Mesenchymal stem cell (in vitro differentiated cells and primary cell): ENCODE data around the gene ST7.

Experiments
- DNase-seq: peaks from one replicate; pipeline ENCODE4 v3.0.0-alpha.2; 2013
- H2AFZ ChIP-seq: one replicate; pipeline ENCODE4 v1.6.1; 2013; ENCODE audit warnings: low read depth, mild to moderate bottlenecking, control low read depth, inconsistent platforms, low read length, moderate library complexity
- H2AK5ac ChIP-seq: 2 replicates; pipeline ENCODE4 v1.6.1; 2013; ENCODE audit warnings: low read length, moderate library complexity, mild to moderate bottlenecking, inconsistent platforms; ENCODE audit not compliant: severe bottlenecking
- H2BK120ac ChIP-seq: one replicate; pipeline ENCODE4 v1.6.1; 2013; ENCODE audit warnings: low read depth, mild to moderate bottlenecking, inconsistent platforms, low read length, moderate library complexity
- H2BK12ac ChIP-seq, 2 experiments: one replicate each; pipeline ENCODE4 v1.6.1; 2013; ENCODE audit warnings: inconsistent platforms in 2 of 2, low read length in 2 of 2, mild to moderate bottlenecking in 2 of 2, moderate library complexity in 2 of 2, control low read depth in 1 of 2
- H2BK15ac ChIP-seq: one replicate; pipeline ENCODE4 v1.6.1; 2013; ENCODE audit warnings: mild to moderate bottlenecking, low read depth, inconsistent platforms; ENCODE audit not compliant: poor library complexity, severe bottlenecking
- H2BK5ac ChIP-seq: 2 replicates; pipeline ENCODE4 v1.6.1; 2013; ENCODE audit warnings: low read depth, mild to moderate bottlenecking, low read length, control low read depth, inconsistent platforms; ENCODE audit not compliant: poor library complexity, severe bottlenecking
- H3K14ac ChIP-seq, 2 experiments: one replicate each; pipeline ENCODE4 v1.6.1; 2013; ENCODE audit warnings: inconsistent platforms in 2 of 2, low read length in 2 of 2, control low read depth in 1 of 2, mild to moderate bottlenecking in 1 of 2, moderate library complexity in 1 of 2
- H3K18ac ChIP-seq, 2 experiments: one replicate each; pipeline ENCODE4 v1.6.1; 2013; ENCODE audit warnings: inconsistent platforms in 2 of 2, low read length in 2 of 2, control low read depth in 1 of 2, low read depth in 1 of 2, mild to moderate bottlenecking in 1 of 2
- H3K23ac ChIP-seq, 2 experiments: one replicate each; pipeline ENCODE4 v1.6.1; 2013; ENCODE audit warnings: inconsistent platforms in 2 of 2, low read length in 2 of 2, mild to moderate bottlenecking in 2 of 2, moderate library complexity in 2 of 2, control low read depth in 1 of 2
- H3K27ac ChIP-seq: 2 replicates; pipeline ENCODE4 v1.5.1; 2013; ENCODE audit warnings: mild to moderate bottlenecking, moderate library complexity, low read length, control low read depth, inconsistent platforms; ENCODE audit not compliant: poor library complexity, severe bottlenecking
- H3K27me3 ChIP-seq, 2 experiments: 2 replicates each; pipeline versions ENCODE4 v1.6.1 to v1.7.0; 2013; ENCODE audit warnings: low read length in 2 of 2, mild to moderate bottlenecking in 2 of 2, moderate library complexity in 2 of 2, control low read depth in 1 of 2, inconsistent platforms in 1 of 2; ENCODE audit not compliant: control insufficient read depth in 1 of 2, insufficient read depth in 1 of 2
- H3K36me3 ChIP-seq, 2 experiments: 2 replicates each; pipeline versions ENCODE4 v1.6.1 to v1.7.0; 2013; ENCODE audit warnings: low read length in 2 of 2, control low read depth in 1 of 2, inconsistent platforms in 1 of 2, low read depth in 1 of 2, mild to moderate bottlenecking in 1 of 2; ENCODE audit not compliant: insufficient read depth in 2 of 2, control insufficient read depth in 1 of 2
- H3K4ac ChIP-seq, 2 experiments: one replicate each; pipeline ENCODE4 v1.6.1; 2013; ENCODE audit warnings: inconsistent platforms in 2 of 2, low read length in 2 of 2, mild to moderate bottlenecking in 2 of 2, moderate library complexity in 2 of 2, control low read depth in 1 of 2, low read depth in 1 of 2
- H3K4me1 ChIP-seq: 2 replicates; pipeline ENCODE4 v1.6.1; 2013; ENCODE audit warnings: low read depth, low read length, control low read depth; ENCODE audit not compliant: control insufficient read depth, insufficient read depth
- H3K4me2 ChIP-seq: 2 replicates; pipeline ENCODE4 v1.6.1; 2013; ENCODE audit warnings: low read length, mild to moderate bottlenecking, inconsistent platforms; ENCODE audit not compliant: poor library complexity, severe bottlenecking
- H3K4me3 ChIP-seq, 2 experiments: 2 replicates each; pipeline versions ENCODE4 v1.5.1 to v1.7.0; 2013; ENCODE audit warnings: low read length in 2 of 2, mild to moderate bottlenecking in 2 of 2, control low read depth in 1 of 2, low read depth in 1 of 2; ENCODE audit not compliant: insufficient read depth in 1 of 2
- H3K79me1 ChIP-seq: replicated peaks from 2 replicates; pipeline ENCODE4 v1.6.1; 2013; ENCODE audit warnings: mild to moderate bottlenecking, control low read depth, low read length, inconsistent platforms; ENCODE audit not compliant: poor library complexity, severe bottlenecking
- H3K9ac ChIP-seq: 2 replicates; pipeline ENCODE4 v1.7.0; 2013; ENCODE audit warnings: mild to moderate bottlenecking, low read length, moderate library complexity
- H3K9me3 ChIP-seq: 2 replicates; pipeline ENCODE4 v1.7.0; 2013; ENCODE audit warnings: mild to moderate bottlenecking, low read length; ENCODE audit not compliant: control insufficient read depth
- H4K8ac ChIP-seq: one replicate; pipeline ENCODE4 v1.6.1; 2013; ENCODE audit warnings: inconsistent platforms, mild to moderate bottlenecking, low read length, moderate library complexity
- H4K91ac ChIP-seq: one replicate; pipeline ENCODE4 v1.6.1; 2013; ENCODE audit warnings: mild to moderate bottlenecking, low read length, inconsistent platforms
- WGBS: methylation state at CpG from one replicate; pipeline ENCODE4 v1.1.7; 2013; ENCODE audit warnings: mixed read lengths; 5-methylcytosine and 5-hydroxymethylcytosine counted together

ST7 gene

DNA sequence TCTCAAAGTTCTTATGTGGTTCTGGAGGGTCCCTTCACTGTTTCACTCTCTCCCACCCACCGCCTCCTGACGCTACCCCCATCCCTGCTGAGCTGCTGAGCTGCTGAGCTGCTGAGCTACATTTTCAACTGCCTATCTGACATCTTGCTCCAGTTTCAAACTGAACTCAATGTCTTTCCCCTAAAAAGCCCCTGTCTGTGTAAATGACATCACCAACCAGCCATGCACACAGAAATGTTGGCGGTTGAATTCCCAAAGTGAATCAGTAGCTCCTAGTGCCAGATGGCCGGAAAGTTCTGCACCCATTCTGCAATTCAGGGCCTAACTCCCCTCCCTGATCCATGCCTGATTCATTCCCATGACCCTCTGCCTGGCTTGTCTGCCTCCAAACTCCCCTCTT lies 298.4 kb downstream of the ST7 start:
- H3K9me3 ChIP-seq, result no peaks in the 10 kb centered on the region
- H3K9ac ChIP-seq, result peak overlapping the region; percentile 56
- H3K27ac ChIP-seq, result peak overlapping the region; percentile 94
- DNase-seq, result peak; percentile 39
- peaks cover 16% of the 10 kb centered on the region for H3K4me1 ChIP-seq
- no peak overlapping the region for H4K8ac ChIP-seq
- WGBS, result 89% methylated on average over 4 of the region's 4 CpGs
- no peak overlapping the region for H3K18ac ChIP-seq
- H3K14ac ChIP-seq, result no peak overlapping the region
- no peaks in the 10 kb centered on the region for H3K27me3 ChIP-seq
- no peak overlapping the region for H3K4me2 ChIP-seq
- no peak overlapping the region for H2BK120ac ChIP-seq
- H3K79me1 ChIP-seq, result no peaks in the 10 kb centered on the region
- H3K4me3 ChIP-seq, result no peak overlapping the region
- no peak overlapping the region for H2BK15ac ChIP-seq
- no peak overlapping the region for H2AFZ ChIP-seq
- H4K91ac ChIP-seq, result no peak overlapping the region
- no peaks in the 10 kb centered on the region for H3K36me3 ChIP-seq
- H2BK5ac ChIP-seq, result peak overlapping the region; percentile 95
- H3K4ac ChIP-seq, result no peak overlapping the region
- H3K23ac ChIP-seq, result no peak overlapping the region
- peak overlapping the region; percentile 92 for H2AK5ac ChIP-seq
- no peak overlapping the region for H2BK12ac ChIP-seq

- peak; percentile 41 for DNase-seq
- Histone ChIP-seq H2BK120ac (no peak overlapping the region), H4K8ac (no peak overlapping the region), H2BK5ac (no peak overlapping the region), H3K4me1 (no peaks in the 10 kb centered on the region), H3K4ac (no peak overlapping the region), H3K36me3 (no peaks in the 10 kb centered on the region), H3K79me1 (no peaks in the 10 kb centered on the region), H3K14ac (no peak overlapping the region), H2AK5ac (no peak overlapping the region), H2BK12ac (no peak overlapping the region), H3K4me3 (no peak overlapping the region), H3K23ac (no peak overlapping the region), H3K4me2 (no peak overlapping the region), H2AFZ (no peak overlapping the region), H2BK15ac (no peak overlapping the region), H4K91ac (no peak overlapping the region), H3K18ac (no peak overlapping the region), H3K27me3 (no peaks in the 10 kb centered on the region), H3K9ac (no peak overlapping the region), H3K27ac (peak overlapping the region; percentile 9), H3K9me3 (no peaks in the 10 kb centered on the region)
- 91% methylated on average over 1 of the region's 1 CpG for WGBS
These were observed 306.3 kb downstream of the ST7 start for GRCh38 chr7:117259615-117260014.

- Histone ChIP-seq H3K4me1 (no peaks in the 10 kb centered on the region), H4K91ac (no peak overlapping the region), H2AK5ac (no peak overlapping the region), H3K4ac (no peak overlapping the region), H3K36me3 (no peaks in the 10 kb centered on the region), H3K14ac (no peak overlapping the region), H3K9me3 (no peaks in the 10 kb centered on the region), H3K27ac (no peak overlapping the region), H3K79me1 (no peaks in the 10 kb centered on the region), H2BK15ac (no peak overlapping the region), H3K9ac (no peak overlapping the region), H3K18ac (no peak overlapping the region), H3K23ac (no peak overlapping the region), H2BK5ac (no peak overlapping the region), H2BK12ac (no peak overlapping the region), H2BK120ac (no peak overlapping the region), H3K4me3 (no peak overlapping the region), H4K8ac (no peak overlapping the region), H3K4me2 (no peak overlapping the region), H2AFZ (no peak overlapping the region), H3K27me3 (no peaks in the 10 kb centered on the region)
- WGBS, result 99% methylated on average over 2 of the region's 2 CpGs
- DNase-seq, result no peak
These were observed 309.2 kb downstream of the ST7 start for GRCh38 chr7:117262546-117262945.

GRCh38 chr7:117264716-117265115 lies 311.4 kb downstream of the ST7 start:
- Histone ChIP-seq H3K14ac (no peak overlapping the region), H3K9ac (no peak overlapping the region), H2BK5ac (no peak overlapping the region), H3K4me3 (no peak overlapping the region), H4K91ac (no peak overlapping the region), H3K79me1 (no peaks in the 10 kb centered on the region), H3K9me3 (no peaks in the 10 kb centered on the region), H2AFZ (no peak overlapping the region), H3K18ac (no peak overlapping the region), H4K8ac (no peak overlapping the region), H2BK12ac (no peak overlapping the region), H3K4me1 (no peaks in the 10 kb centered on the region), H3K4ac (no peak overlapping the region), H3K27me3 (no peaks in the 10 kb centered on the region), H3K4me2 (no peak overlapping the region), H2AK5ac (no peak overlapping the region), H2BK120ac (no peak overlapping the region), H3K23ac (no peak overlapping the region), H3K27ac (no peak overlapping the region), H3K36me3 (no peaks in the 10 kb centered on the region), H2BK15ac (no peak overlapping the region)
- DNase-seq, result no peak
- 100% methylated on average over 1 of the region's 1 CpG for WGBS
